K562 (cell line): ENCODE data around the gene ARPC4. TPM values are rescaled to one million over a fixed set of nuclear protein-coding genes. Genes with fewer than 3 reads are reported as not detected.

Source experiments
- CBFA2T2 ChIP-seq: fragments of 450-650 bp; conservative IDR thresholded peaks from 2 replicates; pipeline ENCODE4 v1.6.1; 2017; ENCODE audit warnings: mild to moderate bottlenecking
- CEBPB ChIP-seq: fragments of 450-650 bp; IDR thresholded peaks from 2 replicates; pipeline ENCODE4 v1.6.1; 2016; ENCODE audit warnings: missing genetic modification characterization, missing compliant biosample characterization
- CXXC5 ChIP-seq: fragments of 250-450 bp; sonication (Bioruptor Pico); IDR thresholded peaks from 2 replicates; pipeline ENCODE4 v1.8.0; 2022; ENCODE audit warnings: inconsistent platforms, mild to moderate bottlenecking, moderate library complexity
- FOXK2 ChIP-seq, 2 experiments: fragments of 450-650 bp; IDR thresholded peaks in 1 of 2; conservative IDR thresholded peaks in 1 of 2; 2 replicates each; pipeline ENCODE4 v1.6.1; 2016; ENCODE audit warnings: low read depth in 2 of 2, mild to moderate bottlenecking in 1 of 2
- FOXP1 ChIP-seq: sonication (generic); formaldehyde crosslinking; IDR thresholded peaks from 2 replicates; pipeline ENCODE4 v1.8.0; 2022; ENCODE audit warnings: mild to moderate bottlenecking, missing genetic modification reagents
- MEF2D ChIP-seq: conservative IDR thresholded peaks from 2 replicates; pipeline ENCODE4 v1.6.1; 2016; ENCODE audit warnings: low read depth, missing genetic modification characterization, missing compliant biosample characterization
- MEIS2 ChIP-seq: fragments of 450-650 bp; IDR thresholded peaks from 2 replicates; pipeline ENCODE4 v1.6.1; 2014; ENCODE audit warnings: mild to moderate bottlenecking; ENCODE audit not compliant: partially characterized antibody
- MTA3 ChIP-seq: fragments of 450-650 bp; formaldehyde crosslinking; IDR thresholded peaks from 2 replicates; pipeline ENCODE4 v1.6.1; 2017; ENCODE audit warnings: mild to moderate bottlenecking, borderline replicate concordance
- MYBL2 ChIP-seq, 2 experiments: fragments of 450-650 bp in 1 of 2; sonication (generic) in 1 of 2; formaldehyde crosslinking in 1 of 2; IDR thresholded peaks; 2 replicates each; pipeline versions ENCODE4 v1.6.1 to v1.8.1; 2017 to 2022; ENCODE audit warnings: borderline replicate concordance in 1 of 2, inconsistent platforms in 1 of 2, low read depth in 1 of 2, mild to moderate bottlenecking in 1 of 2, missing genetic modification reagents in 1 of 2, moderate library complexity in 1 of 2
- SMARCC2 ChIP-seq: fragments of 450-650 bp; IDR thresholded peaks from 2 replicates; pipeline ENCODE4 v1.6.1; 2017; ENCODE audit warnings: antibody characterized with exemption, moderate library complexity, mild to moderate bottlenecking, low read depth
- TEAD4 ChIP-seq, 2 experiments: sonication (generic) in 1 of 2; formaldehyde crosslinking in 1 of 2; IDR thresholded peaks; 2 replicates each; pipeline versions ENCODE4 v1.6.1 to v1.8.0; 2012 to 2022; ENCODE audit warnings: borderline replicate concordance in 1 of 2, inconsistent platforms in 1 of 2, low read length in 1 of 2, mild to moderate bottlenecking in 1 of 2, missing genetic modification reagents in 1 of 2
- ZNF121 ChIP-seq: sonication (generic); formaldehyde crosslinking; conservative IDR thresholded peaks from 2 replicates; pipeline ENCODE4 v1.8.0; 2022; ENCODE audit warnings: missing genetic modification reagents
- ZNF282 ChIP-seq: sonication (generic); formaldehyde crosslinking; IDR thresholded peaks from 2 replicates; pipeline ENCODE4 v1.8.1; 2023; ENCODE audit warnings: missing genetic modification reagents
- polyA plus RNA-seq, 8 experiments: library from polyadenylated mRNA; depleted of rRNA in 4 of 8; stranded (reverse) in 5 of 8; unstranded in 3 of 8; fragments of >200 nt; fragmentation: Nextera tagmentation in 2 of 8; fragmentation: Illumina TruSeq in 1 of 8; extraction: Ambion mirVana in 2 of 8; extraction: Trizol in 1 of 8; gene quantifications; 2 replicates each; pipeline versions ENCODE4 v1.2.1 to v1.2.3, GENCODE V29; 2011 to 2014; ENCODE audit warnings: inconsistent platforms in 1 of 8, missing spikeins in 1 of 8
- total RNA-seq, 7 experiments: library from RNA; depleted of rRNA in 6 of 7; stranded (reverse); fragments of >200 nt in 6 of 7; fragmentation: Illumina TruSeq in 2 of 7; extraction: Trizol in 2 of 7; gene quantifications; 2 replicates each; pipeline versions ENCODE4 v1.2.1 to v1.2.3, GENCODE V29; 2011 to 2021; ENCODE audit warnings: low replicate concordance in 1 of 7
- TF ChIP-seq, protein P1 (sequence below): fragments of 200-600 bp; sonication (generic); IDR thresholded peaks from one replicate; pipeline ENCODE4 v1.6.1; 2012; ENCODE audit warnings: mild to moderate bottlenecking, low read depth, low read length, inconsistent platforms
- TF ChIP-seq, protein P2 (sequence below): fragments of 450-650 bp; formaldehyde crosslinking; IDR thresholded peaks from 2 replicates; pipeline ENCODE4 v1.4.0; 2020; ENCODE audit warnings: mild to moderate bottlenecking, mixed read lengths

Gene ARPC4
- total and polyA plus RNA-seq, 9 of the 15 experiments (the other 6 are each of a cell fraction or from before 2014, with no cell fraction given) = 20.1 to 153 (median 119) TPM

DNA sequence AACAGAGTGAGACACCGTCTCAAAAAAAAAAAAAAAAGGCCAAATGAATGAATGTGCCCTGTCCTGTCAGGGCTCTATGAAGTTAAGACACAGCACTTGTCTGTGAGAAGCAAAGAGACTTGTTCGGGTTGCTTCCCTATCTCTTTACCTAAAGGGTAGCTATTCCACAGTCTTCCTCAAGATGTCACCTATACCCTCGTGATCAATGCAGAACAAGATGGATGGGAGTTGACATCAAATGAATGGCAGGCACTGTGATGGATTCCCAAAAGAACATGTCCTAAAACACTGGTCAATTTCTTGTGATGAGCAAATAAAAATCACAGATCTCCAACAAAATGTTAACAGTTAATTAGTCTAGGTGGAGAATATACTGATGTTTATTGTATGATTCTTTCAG, 10.1 kb upstream of the ARPC4 start (continued):
- TF ChIP-seq, protein P1, sequence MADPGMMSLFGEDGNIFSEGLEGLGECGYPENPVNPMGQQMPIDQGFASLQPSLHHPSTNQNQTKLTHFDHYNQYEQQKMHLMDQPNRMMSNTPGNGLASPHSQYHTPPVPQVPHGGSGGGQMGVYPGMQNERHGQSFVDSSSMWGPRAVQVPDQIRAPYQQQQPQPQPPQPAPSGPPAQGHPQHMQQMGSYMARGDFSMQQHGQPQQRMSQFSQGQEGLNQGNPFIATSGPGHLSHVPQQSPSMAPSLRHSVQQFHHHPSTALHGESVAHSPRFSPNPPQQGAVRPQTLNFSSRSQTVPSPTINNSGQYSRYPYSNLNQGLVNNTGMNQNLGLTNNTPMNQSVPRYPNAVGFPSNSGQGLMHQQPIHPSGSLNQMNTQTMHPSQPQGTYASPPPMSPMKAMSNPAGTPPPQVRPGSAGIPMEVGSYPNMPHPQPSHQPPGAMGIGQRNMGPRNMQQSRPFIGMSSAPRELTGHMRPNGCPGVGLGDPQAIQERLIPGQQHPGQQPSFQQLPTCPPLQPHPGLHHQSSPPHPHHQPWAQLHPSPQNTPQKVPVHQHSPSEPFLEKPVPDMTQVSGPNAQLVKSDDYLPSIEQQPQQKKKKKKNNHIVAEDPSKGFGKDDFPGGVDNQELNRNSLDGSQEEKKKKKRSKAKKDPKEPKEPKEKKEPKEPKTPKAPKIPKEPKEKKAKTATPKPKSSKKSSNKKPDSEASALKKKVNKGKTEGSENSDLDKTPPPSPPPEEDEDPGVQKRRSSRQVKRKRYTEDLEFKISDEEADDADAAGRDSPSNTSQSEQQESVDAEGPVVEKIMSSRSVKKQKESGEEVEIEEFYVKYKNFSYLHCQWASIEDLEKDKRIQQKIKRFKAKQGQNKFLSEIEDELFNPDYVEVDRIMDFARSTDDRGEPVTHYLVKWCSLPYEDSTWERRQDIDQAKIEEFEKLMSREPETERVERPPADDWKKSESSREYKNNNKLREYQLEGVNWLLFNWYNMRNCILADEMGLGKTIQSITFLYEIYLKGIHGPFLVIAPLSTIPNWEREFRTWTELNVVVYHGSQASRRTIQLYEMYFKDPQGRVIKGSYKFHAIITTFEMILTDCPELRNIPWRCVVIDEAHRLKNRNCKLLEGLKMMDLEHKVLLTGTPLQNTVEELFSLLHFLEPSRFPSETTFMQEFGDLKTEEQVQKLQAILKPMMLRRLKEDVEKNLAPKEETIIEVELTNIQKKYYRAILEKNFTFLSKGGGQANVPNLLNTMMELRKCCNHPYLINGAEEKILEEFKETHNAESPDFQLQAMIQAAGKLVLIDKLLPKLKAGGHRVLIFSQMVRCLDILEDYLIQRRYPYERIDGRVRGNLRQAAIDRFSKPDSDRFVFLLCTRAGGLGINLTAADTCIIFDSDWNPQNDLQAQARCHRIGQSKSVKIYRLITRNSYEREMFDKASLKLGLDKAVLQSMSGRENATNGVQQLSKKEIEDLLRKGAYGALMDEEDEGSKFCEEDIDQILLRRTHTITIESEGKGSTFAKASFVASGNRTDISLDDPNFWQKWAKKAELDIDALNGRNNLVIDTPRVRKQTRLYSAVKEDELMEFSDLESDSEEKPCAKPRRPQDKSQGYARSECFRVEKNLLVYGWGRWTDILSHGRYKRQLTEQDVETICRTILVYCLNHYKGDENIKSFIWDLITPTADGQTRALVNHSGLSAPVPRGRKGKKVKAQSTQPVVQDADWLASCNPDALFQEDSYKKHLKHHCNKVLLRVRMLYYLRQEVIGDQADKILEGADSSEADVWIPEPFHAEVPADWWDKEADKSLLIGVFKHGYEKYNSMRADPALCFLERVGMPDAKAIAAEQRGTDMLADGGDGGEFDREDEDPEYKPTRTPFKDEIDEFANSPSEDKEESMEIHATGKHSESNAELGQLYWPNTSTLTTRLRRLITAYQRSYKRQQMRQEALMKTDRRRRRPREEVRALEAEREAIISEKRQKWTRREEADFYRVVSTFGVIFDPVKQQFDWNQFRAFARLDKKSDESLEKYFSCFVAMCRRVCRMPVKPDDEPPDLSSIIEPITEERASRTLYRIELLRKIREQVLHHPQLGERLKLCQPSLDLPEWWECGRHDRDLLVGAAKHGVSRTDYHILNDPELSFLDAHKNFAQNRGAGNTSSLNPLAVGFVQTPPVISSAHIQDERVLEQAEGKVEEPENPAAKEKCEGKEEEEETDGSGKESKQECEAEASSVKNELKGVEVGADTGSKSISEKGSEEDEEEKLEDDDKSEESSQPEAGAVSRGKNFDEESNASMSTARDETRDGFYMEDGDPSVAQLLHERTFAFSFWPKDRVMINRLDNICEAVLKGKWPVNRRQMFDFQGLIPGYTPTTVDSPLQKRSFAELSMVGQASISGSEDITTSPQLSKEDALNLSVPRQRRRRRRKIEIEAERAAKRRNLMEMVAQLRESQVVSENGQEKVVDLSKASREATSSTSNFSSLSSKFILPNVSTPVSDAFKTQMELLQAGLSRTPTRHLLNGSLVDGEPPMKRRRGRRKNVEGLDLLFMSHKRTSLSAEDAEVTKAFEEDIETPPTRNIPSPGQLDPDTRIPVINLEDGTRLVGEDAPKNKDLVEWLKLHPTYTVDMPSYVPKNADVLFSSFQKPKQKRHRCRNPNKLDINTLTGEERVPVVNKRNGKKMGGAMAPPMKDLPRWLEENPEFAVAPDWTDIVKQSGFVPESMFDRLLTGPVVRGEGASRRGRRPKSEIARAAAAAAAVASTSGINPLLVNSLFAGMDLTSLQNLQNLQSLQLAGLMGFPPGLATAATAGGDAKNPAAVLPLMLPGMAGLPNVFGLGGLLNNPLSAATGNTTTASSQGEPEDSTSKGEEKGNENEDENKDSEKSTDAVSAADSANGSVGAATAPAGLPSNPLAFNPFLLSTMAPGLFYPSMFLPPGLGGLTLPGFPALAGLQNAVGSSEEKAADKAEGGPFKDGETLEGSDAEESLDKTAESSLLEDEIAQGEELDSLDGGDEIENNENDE = no peak
- TF ChIP-seq MEF2D (tag) (no peak), FOXP1 (CRISPR knock-in tag) (no peak), MYBL2 (IDR thresholded peaks at IDR 0.05; ENCODE audit: low read depth) (no peak), MYBL2 (CRISPR knock-in tag; IDR thresholded peaks at IDR 0.05; ENCODE audit: borderline replicate concordance) (no peak), TEAD4 (IDR thresholded peaks at IDR 0.05; ENCODE audit: low read length) (no peak), TEAD4 (CRISPR knock-in tag; IDR thresholded peaks at IDR 0.05; ENCODE audit: borderline replicate concordance) (no peak), CBFA2T2 (no peak), CEBPB (no peak), ZNF282 (no peak), SMARCC2 (no peak), FOXK2 (conservative IDR thresholded peaks at IDR 0.05 in 1 of 2, IDR thresholded peaks at IDR 0.05 in 1 of 2; ENCODE audit: low read depth in 2 of 2) (no peak), MEIS2 (peak; percentile 75), CXXC5 (no peak), MTA3 (no peak), ZNF121 (no peak; the same call in 1 of the 2 replicates)
- TF ChIP-seq, protein P2, sequence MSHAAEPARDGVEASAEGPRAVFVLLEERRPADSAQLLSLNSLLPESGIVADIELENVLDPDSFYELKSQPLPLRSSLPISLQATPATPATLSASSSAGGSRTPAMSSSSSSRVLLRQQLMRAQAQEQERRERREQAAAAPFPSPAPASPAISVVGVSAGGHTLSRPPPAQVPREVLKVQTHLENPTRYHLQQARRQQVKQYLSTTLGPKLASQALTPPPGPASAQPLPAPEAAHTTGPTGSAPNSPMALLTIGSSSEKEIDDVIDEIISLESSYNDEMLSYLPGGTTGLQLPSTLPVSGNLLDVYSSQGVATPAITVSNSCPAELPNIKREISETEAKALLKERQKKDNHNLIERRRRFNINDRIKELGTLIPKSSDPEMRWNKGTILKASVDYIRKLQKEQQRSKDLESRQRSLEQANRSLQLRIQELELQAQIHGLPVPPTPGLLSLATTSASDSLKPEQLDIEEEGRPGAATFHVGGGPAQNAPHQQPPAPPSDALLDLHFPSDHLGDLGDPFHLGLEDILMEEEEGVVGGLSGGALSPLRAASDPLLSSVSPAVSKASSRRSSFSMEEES (CRISPR knock-in tag) = no peak
